Measurements from ENCODE around the gene ANGEL1. TPM values are rescaled to one million over a fixed set of nuclear protein-coding genes. Genes with fewer than 3 reads are reported as not detected.

Gene ANGEL1
- total RNA-seq, 1 experiment from 2014 or later, result 19.1 TPM

DNA sequence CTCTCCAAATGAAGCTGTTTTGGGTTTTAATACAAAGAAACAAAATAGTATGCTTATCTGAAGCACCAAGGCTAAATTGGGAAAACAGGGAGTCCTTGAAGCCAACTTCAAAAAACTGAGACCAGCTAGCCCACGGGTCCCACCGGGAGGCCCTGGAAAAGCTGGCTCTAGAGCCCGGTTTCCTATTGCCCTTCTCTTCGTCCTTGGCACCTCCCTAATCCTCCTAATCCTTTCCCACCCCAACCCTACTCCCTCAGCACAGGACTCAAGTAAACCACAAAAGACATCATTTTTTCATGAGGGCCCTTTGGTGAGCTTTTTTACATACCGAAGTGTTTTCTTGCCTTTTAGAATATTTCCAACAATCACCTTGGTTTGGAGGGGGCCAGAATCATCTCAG lies 24.8 kb upstream of the ANGEL1 start:
- intact Hi-C loops (cut with micrococcal nuclease; ENCODE audit: unreplicated experiment), result no loop called here
- Histone ChIP-seq H3K4me3 (ENCODE audit: low read depth in 2 of 2, low read length in 2 of 2) (no peak overlapping the region), H3K4me1 (ENCODE audit: control insufficient read depth, insufficient read depth, low read length) (no peaks in the 10 kb centered on the region), H3K36me3 (ENCODE audit: control insufficient read depth, insufficient read depth, low read length) (no peaks in the 10 kb centered on the region), H3K27me3 (ENCODE audit: control insufficient read depth, insufficient read depth, low read length) (peaks cover 9% of the 10 kb centered on the region; the same call in 1 of the 2 replicates), H3K9me3 (ENCODE audit: control insufficient read depth, insufficient read depth, low read depth, low read length) (no peaks in the 10 kb centered on the region), H3K27ac (ENCODE audit: low read length) (no peak overlapping the region)
- no TSS peak for BruUV-seq (replicated peaks)
- ChIA-PET CTCF (no interaction called here), POLR2A (no interaction called here)
- no peak for DNase-seq (ENCODE audit: low read depth, low spot score)
- in situ Hi-C loops (cut with HindIII; ENCODE audit: low pct_unique_long_range_greater_than_20kb, low sequenced_read_pairs), result no loop called here
- no peak for ATAC-seq
- TF ChIP-seq TCF7L2 (IDR thresholded peaks at IDR 0.05; ENCODE audit: low read depth, low read length) (no peak), POLR2AphosphoS5 (IDR thresholded peaks at IDR 0.05; ENCODE audit: low read depth, low read length) (no peak), SIN3A (IDR thresholded peaks at IDR 0.05; ENCODE audit: borderline replicate concordance, insufficient read depth, low read depth, low read length) (no peak)
- TF ChIP-seq, protein P1, sequence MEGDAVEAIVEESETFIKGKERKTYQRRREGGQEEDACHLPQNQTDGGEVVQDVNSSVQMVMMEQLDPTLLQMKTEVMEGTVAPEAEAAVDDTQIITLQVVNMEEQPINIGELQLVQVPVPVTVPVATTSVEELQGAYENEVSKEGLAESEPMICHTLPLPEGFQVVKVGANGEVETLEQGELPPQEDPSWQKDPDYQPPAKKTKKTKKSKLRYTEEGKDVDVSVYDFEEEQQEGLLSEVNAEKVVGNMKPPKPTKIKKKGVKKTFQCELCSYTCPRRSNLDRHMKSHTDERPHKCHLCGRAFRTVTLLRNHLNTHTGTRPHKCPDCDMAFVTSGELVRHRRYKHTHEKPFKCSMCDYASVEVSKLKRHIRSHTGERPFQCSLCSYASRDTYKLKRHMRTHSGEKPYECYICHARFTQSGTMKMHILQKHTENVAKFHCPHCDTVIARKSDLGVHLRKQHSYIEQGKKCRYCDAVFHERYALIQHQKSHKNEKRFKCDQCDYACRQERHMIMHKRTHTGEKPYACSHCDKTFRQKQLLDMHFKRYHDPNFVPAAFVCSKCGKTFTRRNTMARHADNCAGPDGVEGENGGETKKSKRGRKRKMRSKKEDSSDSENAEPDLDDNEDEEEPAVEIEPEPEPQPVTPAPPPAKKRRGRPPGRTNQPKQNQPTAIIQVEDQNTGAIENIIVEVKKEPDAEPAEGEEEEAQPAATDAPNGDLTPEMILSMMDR (IDR thresholded peaks at IDR 0.05), result no peak
- TF ChIP-seq, protein P2, sequence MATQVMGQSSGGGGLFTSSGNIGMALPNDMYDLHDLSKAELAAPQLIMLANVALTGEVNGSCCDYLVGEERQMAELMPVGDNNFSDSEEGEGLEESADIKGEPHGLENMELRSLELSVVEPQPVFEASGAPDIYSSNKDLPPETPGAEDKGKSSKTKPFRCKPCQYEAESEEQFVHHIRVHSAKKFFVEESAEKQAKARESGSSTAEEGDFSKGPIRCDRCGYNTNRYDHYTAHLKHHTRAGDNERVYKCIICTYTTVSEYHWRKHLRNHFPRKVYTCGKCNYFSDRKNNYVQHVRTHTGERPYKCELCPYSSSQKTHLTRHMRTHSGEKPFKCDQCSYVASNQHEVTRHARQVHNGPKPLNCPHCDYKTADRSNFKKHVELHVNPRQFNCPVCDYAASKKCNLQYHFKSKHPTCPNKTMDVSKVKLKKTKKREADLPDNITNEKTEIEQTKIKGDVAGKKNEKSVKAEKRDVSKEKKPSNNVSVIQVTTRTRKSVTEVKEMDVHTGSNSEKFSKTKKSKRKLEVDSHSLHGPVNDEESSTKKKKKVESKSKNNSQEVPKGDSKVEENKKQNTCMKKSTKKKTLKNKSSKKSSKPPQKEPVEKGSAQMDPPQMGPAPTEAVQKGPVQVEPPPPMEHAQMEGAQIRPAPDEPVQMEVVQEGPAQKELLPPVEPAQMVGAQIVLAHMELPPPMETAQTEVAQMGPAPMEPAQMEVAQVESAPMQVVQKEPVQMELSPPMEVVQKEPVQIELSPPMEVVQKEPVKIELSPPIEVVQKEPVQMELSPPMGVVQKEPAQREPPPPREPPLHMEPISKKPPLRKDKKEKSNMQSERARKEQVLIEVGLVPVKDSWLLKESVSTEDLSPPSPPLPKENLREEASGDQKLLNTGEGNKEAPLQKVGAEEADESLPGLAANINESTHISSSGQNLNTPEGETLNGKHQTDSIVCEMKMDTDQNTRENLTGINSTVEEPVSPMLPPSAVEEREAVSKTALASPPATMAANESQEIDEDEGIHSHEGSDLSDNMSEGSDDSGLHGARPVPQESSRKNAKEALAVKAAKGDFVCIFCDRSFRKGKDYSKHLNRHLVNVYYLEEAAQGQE (IDR thresholded peaks at IDR 0.05; ENCODE audit: insufficient read depth in 1 of 2, low read depth in 2 of 2, low read length in 1 of 2), result no peak

DNA sequence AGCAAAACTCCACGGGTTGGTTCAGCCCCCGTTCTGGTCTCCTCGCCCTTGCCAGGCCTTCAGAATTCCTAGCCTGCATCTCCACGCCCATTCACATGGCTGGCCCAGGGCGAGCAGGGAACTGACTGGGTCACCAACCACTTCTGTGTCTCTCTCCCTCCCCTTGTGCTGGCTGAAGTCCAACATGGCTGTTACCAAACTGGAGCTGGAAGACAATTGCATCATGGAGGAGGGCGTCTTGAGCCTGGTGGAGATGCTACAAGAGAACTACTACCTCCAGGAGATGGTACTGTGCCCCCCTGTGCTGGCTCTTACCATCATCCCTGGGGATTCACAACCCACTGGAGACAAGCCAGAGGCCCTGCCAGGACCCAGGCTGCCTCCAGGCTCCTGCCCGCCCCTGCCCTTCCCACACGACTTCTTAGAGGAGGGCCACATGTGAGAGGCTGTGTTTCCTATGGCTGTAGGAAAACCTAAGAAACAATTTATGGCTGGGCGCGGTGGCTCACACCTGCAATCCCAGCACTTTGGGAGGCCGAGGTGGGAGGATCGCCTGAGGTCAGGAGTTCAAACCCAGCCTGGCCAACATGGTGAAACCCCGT lies 23.4 kb upstream of the ANGEL1 start:
- H3K27me3 ChIP-seq (ENCODE audit: control insufficient read depth, insufficient read depth, low read length), result peaks cover 9% of the 10 kb centered on the region; the same call in 1 of the 2 replicates
- no peaks in the 10 kb centered on the region for H3K4me1 ChIP-seq (ENCODE audit: control insufficient read depth, insufficient read depth, low read length)
- no TSS peak for BruUV-seq (replicated peaks)
- TF ChIP-seq SIN3A (IDR thresholded peaks at IDR 0.05; ENCODE audit: borderline replicate concordance, insufficient read depth, low read depth, low read length) (no peak), POLR2AphosphoS5 (IDR thresholded peaks at IDR 0.05; ENCODE audit: low read depth, low read length) (no peak), TCF7L2 (IDR thresholded peaks at IDR 0.05; ENCODE audit: low read depth, low read length) (no peak)
- TF ChIP-seq, protein P1 (IDR thresholded peaks at IDR 0.05), result no peak
- TF ChIP-seq, protein P2 (IDR thresholded peaks at IDR 0.05; ENCODE audit: insufficient read depth in 1 of 2, low read depth in 2 of 2, low read length in 1 of 2), result no peak
- intact Hi-C loops (cut with micrococcal nuclease; ENCODE audit: unreplicated experiment), result no loop called here
- ATAC-seq (no peak), DNase-seq (ENCODE audit: low read depth, low spot score) (no peak)
- CTCF ChIA-PET, result interaction anchor here (0.7 kb wide), 1 partner anchor 27 kb away, joined by 6 read pairs; no protein-coding TSS in a partner anchor
- in situ Hi-C loops (cut with HindIII; ENCODE audit: low pct_unique_long_range_greater_than_20kb, low sequenced_read_pairs), result no loop called here
- POLR2A ChIA-PET, result no interaction called here
- H3K27ac ChIP-seq (ENCODE audit: low read length), result no peak overlapping the region
- H3K36me3 ChIP-seq (ENCODE audit: control insufficient read depth, insufficient read depth, low read length), result no peaks in the 10 kb centered on the region
- no peak overlapping the region for H3K4me3 ChIP-seq (ENCODE audit: low read depth in 2 of 2, low read length in 2 of 2)
- H3K9me3 ChIP-seq (ENCODE audit: control insufficient read depth, insufficient read depth, low read depth, low read length), result no peaks in the 10 kb centered on the region

Measured in Panc1 (cell line).